Cardiac ventricle fibroblast (primary cell): ENCODE measurements around the gene SUOX. TPM values are rescaled to one million over a fixed set of nuclear protein-coding genes. Genes with fewer than 3 reads are reported as not detected.

Source experiments
- total RNA-seq: library from RNA; depleted of rRNA; stranded (reverse); fragments of >200 nt; gene quantifications from 2 replicates; pipeline ENCODE4 v1.2.3, GENCODE V29; 2015

SUOX gene
- total RNA-seq = 13.0 and 18.5 TPM in 2 replicates

GRCh38 chr12:55996715-55997534 is at the start of gene SUOX:
Gene SUOX, plus strand, starts transcription at chr12:55997276. Its CDS starts 4,946 bp downstream, at chr12:56002222.

GRCh38 chr12:55965941-55966407 is 31.1 kb upstream of the SUOX start, which contains the start of gene PMEL:
Gene PMEL, minus strand, starts transcription at chr12:55966042. Its CDS starts 31 bp downstream, at chr12:55966011.

GRCh38 chr12:55966408-55967281 is 30.4 kb upstream of the SUOX start, which contains the start of gene CDK2:
Gene CDK2, plus strand, starts transcription at chr12:55966830. Its CDS starts 179 bp downstream, at chr12:55967009.

GRCh38 chr12:55973599-55974307 is 23.3 kb upstream of the SUOX start, which contains the start of gene RAB5B:
Gene RAB5B, plus strand, starts transcription at chr12:55974078. Its CDS starts 12,883 bp downstream, at chr12:55986961.

GRCh38 chr12:56020423-56021184 is 23.5 kb downstream of the SUOX start, which contains the start of gene IKZF4:
Gene IKZF4, plus strand, starts transcription at chr12:56021043. Its CDS starts 451 bp downstream, at chr12:56021494.

GRCh38 chr12:56041552-56042429 is 44.7 kb downstream of the SUOX start, which contains the start of gene RPS26:
Gene RPS26, plus strand, starts transcription at chr12:56041918. Its CDS starts 249 bp downstream, at chr12:56042167.

Other genes with a start within 250 kb of the SUOX start
- gene SARNP, start 179.6 kb upstream of the SUOX start, total RNA-seq = 62.7 and 67.1 TPM in 2 replicates
- 8.5 and 15.4 TPM in 2 replicates for gene ORMDL2, start 179.2 kb upstream of the SUOX start, total RNA-seq
- 27.6 and 32.8 TPM in 2 replicates for gene DNAJC14, start 167.7 kb upstream of the SUOX start, total RNA-seq
- 36.8 and 37.2 TPM in 2 replicates for gene MMP19, start 154.3 kb upstream of the SUOX start, total RNA-seq
- 24.9 and 29.9 TPM in 2 replicates for gene PYM1, start 69.4 kb upstream of the SUOX start, total RNA-seq
- 39.6 and 47.5 TPM in 2 replicates for gene DGKA, start 66.1 kb upstream of the SUOX start, total RNA-seq
- gene PMEL, start 31.2 kb upstream of the SUOX start, total RNA-seq = 0.44 and 0.68 TPM in 2 replicates
- gene CDK2, start 30.4 kb upstream of the SUOX start, total RNA-seq = 5.7 and 10.3 TPM in 2 replicates
- gene RAB5B, start 23.2 kb upstream of the SUOX start, total RNA-seq = 60.3 and 66.4 TPM in 2 replicates
- 2.6 and 4.5 TPM in 2 replicates for gene IKZF4, start 23.8 kb downstream of the SUOX start, total RNA-seq
- 317 and 566 TPM in 2 replicates for gene RPS26, start 44.6 kb downstream of the SUOX start, total RNA-seq
- gene ERBB3, start 82.9 kb downstream of the SUOX start, total RNA-seq = 0.39 TPM in 1 of 2 replicates, not detected in the other
- 72.1 and 74.9 TPM in 2 replicates for gene PA2G4, start 107.3 kb downstream of the SUOX start, total RNA-seq
- gene RPL41, start 119.4 kb downstream of the SUOX start, total RNA-seq = 2,429 and 4,110 TPM in 2 replicates
- gene ZC3H10, start 121.0 kb downstream of the SUOX start, total RNA-seq = 3.8 and 4.0 TPM in 2 replicates
- 112 and 122 TPM in 2 replicates for gene ESYT1, start 131.0 kb downstream of the SUOX start, total RNA-seq
- gene MYL6B, start 155.3 kb downstream of the SUOX start, total RNA-seq = 52.9 and 103 TPM in 2 replicates
- 1,038 TPM in 2 replicates for gene MYL6, start 161.1 kb downstream of the SUOX start, total RNA-seq
- 51.1 and 58.5 TPM in 2 replicates for gene SMARCC2, start 192.2 kb downstream of the SUOX start, total RNA-seq
- 45.1 and 58.2 TPM in 2 replicates for gene RNF41, start 224.6 kb downstream of the SUOX start, total RNA-seq
- 20.4 and 24.1 TPM in 2 replicates for gene NABP2, start 227.1 kb downstream of the SUOX start, total RNA-seq
- not detected in 2 replicates for gene SLC39A5, start 232.8 kb downstream of the SUOX start, total RNA-seq